Activated naive CD4-positive, alpha-beta T cell treated with anti-CD3 and anti-CD28 coated beads, Interleukin-2, amount 50 U/mL, for 72 hours (primary cell): ENCODE measurements around the gene ARHGAP6. TPM values are rescaled to one million over a fixed set of nuclear protein-coding genes. Genes with fewer than 3 reads are reported as not detected.
A peak's percentile ranks its signal among the peaks of the same experiment; 100 is the strongest.

Experiments
- ATAC-seq, 2 donors: fragments of 150-1000 bp; cut with Tn5 transposase; 2 replicates each; pipeline ENCODE4 v1.10.0; 2021; ENCODE audit warnings: mild to moderate bottlenecking in 2 of 2, moderate library complexity in 2 of 2
- DNase-seq, 2 donors: peaks; one replicate each; pipeline ENCODE4 v3.0.0; 2021 to 2022; ENCODE audit warnings: low spot score in 2 of 2
- H3K27ac Mint-ChIP-seq, 2 donors: one replicate each; pipeline ENCODE4 v1.8.0; 2022; ENCODE audit warnings: mild to moderate bottlenecking in 2 of 2, mixed read lengths in 2 of 2
- H3K36me3 Mint-ChIP-seq, 2 donors: one replicate each; pipeline ENCODE4 v1.8.0; 2022; ENCODE audit warnings: mixed read lengths in 2 of 2
- H3K9me3 Mint-ChIP-seq, 2 donors: one replicate each; pipeline ENCODE4 v1.8.0; 2022; ENCODE audit warnings: mixed read lengths in 2 of 2
- total RNA-seq, 2 donors: library from RNA; stranded (reverse); gene quantifications; one replicate each; pipeline ENCODE4 v1.2.3, GENCODE V29; 2022

The ARHGAP6 gene
- total RNA-seq, 2 donors from 2014 or later: not detected

GRCh38 chrX:11435568-11435967 is 230.2 kb downstream of the ARHGAP6 start:
- Mint-ChIP-seq H3K36me3 (no peaks in the 10 kb centered on the region), H3K27ac (no peak overlapping the region), H3K9me3 (no peaks in the 10 kb centered on the region)
- DNase-seq (no peak), ATAC-seq (no peak)

GRCh38 chrX:11434607-11435006 is 231.1 kb downstream of the ARHGAP6 start:
- no peaks in the 10 kb centered on the region for H3K9me3 Mint-ChIP-seq
- DNase-seq: no peak
- ATAC-seq: no peak
- H3K27ac Mint-ChIP-seq: no peak overlapping the region
- no peaks in the 10 kb centered on the region for H3K36me3 Mint-ChIP-seq

GRCh38 chrX:11431786-11432185 is 233.9 kb downstream of the ARHGAP6 start:
- ATAC-seq (no peak), DNase-seq (no peak)
- H3K27ac Mint-ChIP-seq: no peak overlapping the region
- H3K36me3 Mint-ChIP-seq: no peaks in the 10 kb centered on the region
- no peaks in the 10 kb centered on the region for H3K9me3 Mint-ChIP-seq

- Mint-ChIP-seq H3K27ac (no peak overlapping the region), H3K36me3 (no peaks in the 10 kb centered on the region), H3K9me3 (no peaks in the 10 kb centered on the region)
- no peak for ATAC-seq
- DNase-seq: no peak
Measured at GRCh38 chrX:11430271-11430670, 235.4 kb downstream of the ARHGAP6 start.

- no peak for ATAC-seq
- Mint-ChIP-seq H3K27ac (no peak overlapping the region), H3K36me3 (no peaks in the 10 kb centered on the region)
Measured at GRCh38 chrX:11429538-11430085, 236.1 kb downstream of the ARHGAP6 start.

GRCh38 chrX:11427453-11428071 is 238.2 kb downstream of the ARHGAP6 start:
- H3K27ac Mint-ChIP-seq: no peak overlapping the region
- no peaks in the 10 kb centered on the region for H3K9me3 Mint-ChIP-seq
- no peak for DNase-seq
- H3K36me3 Mint-ChIP-seq: no peaks in the 10 kb centered on the region
- peak in 1 of 2 donors; percentile 32 for ATAC-seq

More at GRCh38 chrX:11429538-11430085, 236.1 kb downstream of the ARHGAP6 start:
- no peaks in the 10 kb centered on the region for H3K9me3 Mint-ChIP-seq
- no peak for DNase-seq

GRCh38 chrX:11426712-11427452 is 238.8 kb downstream of the ARHGAP6 start:
- no peak overlapping the region for H3K27ac Mint-ChIP-seq
- no peaks in the 10 kb centered on the region for H3K9me3 Mint-ChIP-seq
- DNase-seq (no peak), ATAC-seq (no peak)
- no peaks in the 10 kb centered on the region for H3K36me3 Mint-ChIP-seq

GRCh38 chrX:11424903-11425674 is 240.6 kb downstream of the ARHGAP6 start:
- no peaks in the 10 kb centered on the region for H3K36me3 Mint-ChIP-seq
- no peak for ATAC-seq
- H3K9me3 Mint-ChIP-seq: no peaks in the 10 kb centered on the region
- no peak for DNase-seq
- no peak overlapping the region for H3K27ac Mint-ChIP-seq

GRCh38 chrX:11423949-11424348 is 241.8 kb downstream of the ARHGAP6 start:
- Mint-ChIP-seq H3K9me3 (no peaks in the 10 kb centered on the region), H3K27ac (no peak overlapping the region), H3K36me3 (no peaks in the 10 kb centered on the region)
- DNase-seq (no peak), ATAC-seq (no peak)

GRCh38 chrX:11423362-11423818 is 242.3 kb downstream of the ARHGAP6 start:
- ATAC-seq: no peak
- no peak for DNase-seq
- Mint-ChIP-seq H3K36me3 (no peaks in the 10 kb centered on the region), H3K9me3 (no peaks in the 10 kb centered on the region), H3K27ac (no peak overlapping the region)

- no peak for DNase-seq
- Mint-ChIP-seq H3K9me3 (no peaks in the 10 kb centered on the region), H3K36me3 (no peaks in the 10 kb centered on the region), H3K27ac (no peak overlapping the region)
- ATAC-seq: no peak
Measured at GRCh38 chrX:11422525-11422857, 243.2 kb downstream of the ARHGAP6 start.

- no peak for ATAC-seq
- no peaks in the 10 kb centered on the region for H3K36me3 Mint-ChIP-seq
- H3K27ac Mint-ChIP-seq: no peak overlapping the region
- H3K9me3 Mint-ChIP-seq: no peaks in the 10 kb centered on the region
- no peak for DNase-seq
Measured at GRCh38 chrX:11421805-11422524, 243.8 kb downstream of the ARHGAP6 start.

- DNase-seq (no peak), ATAC-seq (no peak)
- Mint-ChIP-seq H3K9me3 (no peaks in the 10 kb centered on the region), H3K36me3 (no peaks in the 10 kb centered on the region), H3K27ac (no peak overlapping the region)
Measured at GRCh38 chrX:11420851-11421250, 244.9 kb downstream of the ARHGAP6 start.

GRCh38 chrX:11419102-11419501 is 246.6 kb downstream of the ARHGAP6 start:
- no peak for ATAC-seq
- no peak overlapping the region for H3K27ac Mint-ChIP-seq
- DNase-seq: no peak
- H3K36me3 Mint-ChIP-seq: no peaks in the 10 kb centered on the region
- no peaks in the 10 kb centered on the region for H3K9me3 Mint-ChIP-seq

GRCh38 chrX:11416600-11416999 is 249.1 kb downstream of the ARHGAP6 start:
- ATAC-seq (no peak), DNase-seq (no peak)
- H3K27ac Mint-ChIP-seq: no peak overlapping the region
- H3K9me3 Mint-ChIP-seq: no peaks in the 10 kb centered on the region
- H3K36me3 Mint-ChIP-seq: no peaks in the 10 kb centered on the region

- H3K9me3 Mint-ChIP-seq: no peaks in the 10 kb centered on the region
- no peak overlapping the region for H3K27ac Mint-ChIP-seq
- DNase-seq (no peak), ATAC-seq (no peak)
- H3K36me3 Mint-ChIP-seq: no peaks in the 10 kb centered on the region
Measured at GRCh38 chrX:11414091-11414490, 251.6 kb downstream of the ARHGAP6 start.
